MM.1S (cell line): ENCODE results near the gene METAP1D.

Experiments
- CTCF ChIP-seq: fragments of 300-600 bp; sonication (generic); IDR thresholded peaks from 2 replicates; pipeline ENCODE4 v1.5.1; 2016; ENCODE audit warnings: antibody characterized with exemption, low read length, mixed read lengths
- EZH2 ChIP-seq: fragments of 300-600 bp; sonication (generic); optimal IDR thresholded peaks from 2 replicates; pipeline ENCODE3; 2017; ENCODE audit warnings: low read depth, mild to moderate bottlenecking, antibody characterized with exemption, low read length, mixed read lengths
- EZH2phosphoT487 ChIP-seq: fragments of 300-600 bp; sonication (generic); IDR thresholded peaks from 2 replicates; pipeline ENCODE4 v1.6.1; 2018; ENCODE audit warnings: antibody characterized with exemption, low read length

GRCh38 chr2:172038121-172038520, 38.4 kb downstream of the METAP1D start:
- no peak for TF ChIP-seq CTCF
- TF ChIP-seq EZH2phosphoT487: no peak
- TF ChIP-seq EZH2: no peak
